Suppressor macrophage treated with lipopolysaccharide for 1 hour (primary cell): ENCODE data around the gene EIF4G3.
A peak's percentile ranks its signal among the peaks of the same experiment; 100 is the strongest.
"Not testable (repeated sequence)": the region's sequence is repeated elsewhere in the genome, so short reads cannot be mapped to it uniquely, and the experiment has no call there.

Experiments
- DNase-seq, 3 donors: peaks; one replicate each; pipeline ENCODE4 v3.0.0-alpha.2; 2020 to 2022

The EIF4G3 gene

DNA sequence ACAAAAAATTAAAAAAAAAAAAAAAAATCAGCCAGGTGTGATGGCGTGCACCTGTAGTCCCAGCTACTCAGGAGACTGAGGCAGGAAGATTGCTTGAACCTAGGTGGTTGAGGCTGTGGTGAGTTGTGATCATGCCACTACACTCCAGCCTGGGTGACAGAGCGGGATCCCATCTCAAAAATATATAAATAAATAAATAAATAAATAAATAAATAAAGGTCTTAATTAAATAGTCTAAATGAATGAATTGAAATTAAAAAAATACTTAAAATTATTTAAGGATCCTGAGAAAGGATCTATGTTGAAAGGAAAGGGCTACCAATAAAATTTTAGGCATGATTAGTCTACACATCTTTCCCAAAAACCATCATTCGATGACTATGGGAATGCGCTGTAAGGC, 322.2 kb downstream of the EIF4G3 start:
- no peak for DNase-seq

DNA sequence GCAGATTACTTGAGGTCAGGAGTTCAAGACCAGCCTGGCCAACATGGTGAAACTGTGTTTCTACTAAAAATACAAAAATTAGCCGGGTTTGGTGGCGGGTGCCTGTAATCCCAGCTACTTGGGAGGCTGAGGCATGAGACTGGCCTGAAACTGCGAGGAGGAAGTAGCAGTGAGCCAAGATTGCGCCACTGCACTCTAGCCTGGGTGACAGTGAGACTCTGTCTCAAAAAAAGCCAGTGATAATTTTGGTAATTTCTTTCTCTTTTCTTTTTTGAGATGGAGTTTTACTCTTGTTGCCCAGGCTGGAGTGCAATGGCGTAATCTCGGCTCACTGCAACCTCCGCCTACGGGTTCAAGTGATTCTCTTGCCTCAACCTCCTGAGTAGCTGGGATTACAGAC, 324.9 kb downstream of the EIF4G3 start:
- peak; percentile 19 to 70 (median 63) for DNase-seq

DNA sequence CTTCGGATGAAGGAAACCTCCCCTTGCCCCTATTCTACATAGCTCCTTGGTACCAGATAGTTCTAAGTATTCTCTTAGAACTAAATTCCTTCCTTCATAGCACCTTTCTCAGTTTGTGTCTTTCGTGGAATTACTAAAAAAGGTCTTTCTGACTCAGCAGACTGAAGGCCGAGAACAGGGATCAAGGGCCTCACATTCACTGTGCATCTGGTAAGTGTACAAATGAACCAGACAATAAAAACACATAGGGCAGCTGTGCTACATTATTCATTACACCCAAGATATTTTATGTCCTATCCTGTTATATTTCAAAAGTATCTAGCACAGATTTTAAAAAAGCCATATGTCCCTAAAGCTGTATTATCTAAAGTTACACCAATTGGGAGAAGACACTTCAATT, 326.7 kb downstream of the EIF4G3 start:
- no peak for DNase-seq

DNA sequence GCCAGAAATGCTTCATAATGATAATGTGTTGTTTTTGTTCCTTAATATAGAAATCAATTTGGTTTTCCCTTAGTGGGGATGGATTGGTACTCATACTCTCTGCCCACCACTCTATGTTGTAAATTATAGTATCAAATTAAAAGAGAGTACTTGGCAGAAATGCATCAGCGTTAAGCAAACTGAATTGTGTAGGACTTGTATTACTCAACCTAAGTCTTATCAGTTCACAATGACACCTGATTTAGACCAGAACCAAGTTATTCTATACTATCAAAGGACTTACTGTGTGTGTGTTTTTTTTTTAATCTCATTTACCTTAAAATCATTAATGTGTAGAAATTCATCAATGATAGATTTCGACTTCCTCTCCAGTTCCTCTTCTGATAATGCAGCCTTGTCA, 327.6 kb downstream of the EIF4G3 start:
- DNase-seq: no peak

DNA sequence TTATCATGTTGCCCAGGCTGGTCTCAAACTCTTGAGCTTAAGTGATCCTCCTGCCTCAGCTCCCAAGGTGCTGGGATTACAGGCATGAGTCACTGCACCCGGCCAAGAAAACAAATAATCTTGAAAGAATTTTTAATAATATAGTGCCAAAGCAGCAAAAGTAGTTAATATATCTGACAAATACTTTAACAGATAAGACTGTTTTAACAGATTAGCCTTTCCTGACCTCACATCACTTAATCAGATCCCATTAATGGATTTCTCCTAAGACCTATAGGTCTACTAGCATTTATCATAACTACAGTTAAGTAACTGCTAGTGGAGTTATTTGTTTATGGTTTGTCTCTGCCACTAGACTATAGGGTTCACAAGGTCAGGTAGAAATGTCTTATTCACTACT, 328.5 kb downstream of the EIF4G3 start:
- no peak for DNase-seq

DNA sequence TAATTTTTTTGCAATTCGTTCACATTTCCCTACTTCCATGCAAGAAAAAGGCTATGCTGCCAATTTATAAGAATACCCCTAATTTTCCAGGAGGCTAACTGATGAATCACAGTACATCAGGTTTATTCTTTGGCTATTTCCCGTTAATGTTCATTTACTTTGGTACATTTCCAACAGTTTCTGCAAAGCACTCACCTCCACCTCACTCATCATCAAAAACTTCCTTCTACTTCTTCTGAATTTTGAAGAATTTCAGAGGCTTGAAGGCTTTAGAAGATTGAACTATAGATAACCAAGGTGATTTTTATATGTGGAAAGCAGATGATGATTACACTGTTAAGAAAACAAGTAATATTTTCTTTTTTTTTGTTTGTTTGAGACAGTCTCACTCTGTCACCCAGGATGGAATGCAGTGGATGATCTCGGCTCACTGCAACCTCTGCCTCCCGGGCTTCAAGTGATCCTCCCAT, 329.1 kb downstream of the EIF4G3 start:
- no peak for DNase-seq

DNA sequence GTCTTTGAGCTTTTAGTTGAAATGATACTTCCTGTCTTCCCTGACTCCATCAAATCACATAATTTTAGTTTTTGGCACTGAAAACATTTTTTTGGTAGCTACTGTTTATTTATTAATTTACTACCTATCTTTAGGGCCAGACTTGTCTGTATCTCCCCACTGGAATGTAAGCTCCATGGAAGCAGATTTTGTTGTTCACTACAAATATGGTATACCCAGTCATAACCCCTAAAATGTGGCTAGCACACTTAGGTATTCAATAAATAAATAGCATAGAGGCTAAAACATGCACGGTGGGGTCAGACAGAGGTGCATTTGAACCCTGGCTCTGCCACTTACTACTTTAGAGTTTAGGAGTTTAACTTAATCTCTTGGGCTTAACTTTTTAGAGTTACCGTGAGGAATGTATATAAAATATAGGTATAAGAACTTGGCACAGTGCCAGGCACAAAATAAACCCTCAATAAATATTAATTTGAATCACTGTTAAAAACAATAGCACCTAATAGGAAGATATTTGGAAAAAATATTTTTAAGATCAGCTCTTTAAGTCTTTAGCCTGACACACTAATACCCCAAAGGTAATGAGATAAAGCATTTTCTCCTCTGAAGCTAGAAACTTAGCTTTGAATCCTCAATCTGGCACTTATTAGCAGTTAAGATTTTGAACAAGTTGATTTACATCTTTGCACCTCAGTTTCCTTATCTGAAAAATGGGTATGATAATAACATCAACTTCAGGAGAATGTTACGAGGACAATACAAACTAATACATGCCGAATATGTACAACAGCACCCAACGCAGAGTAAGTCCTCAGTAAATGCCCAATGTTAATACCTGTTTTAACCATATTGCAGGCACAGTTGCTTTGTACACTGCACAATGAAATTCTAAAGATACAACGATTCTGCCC, 330.0 kb downstream of the EIF4G3 start:
- DNase-seq: no peak

DNA sequence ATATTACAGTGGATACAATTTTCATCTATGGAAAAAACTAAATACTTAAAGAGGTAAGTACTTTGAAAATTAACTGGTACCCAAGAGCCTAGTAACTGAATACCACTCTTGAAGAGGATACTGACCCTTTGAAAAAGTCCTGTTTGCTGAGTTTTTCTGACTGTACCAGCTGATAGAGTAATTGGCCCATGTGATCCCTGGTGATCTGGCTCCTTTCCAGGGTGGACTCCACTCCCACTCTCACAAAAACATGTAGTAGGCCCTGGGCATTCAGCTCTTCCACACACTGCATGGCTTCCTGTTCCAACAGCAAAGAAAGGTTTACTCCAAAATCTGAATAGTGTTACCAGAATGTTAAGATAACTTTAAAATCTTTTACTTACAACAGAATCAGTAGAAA, 336.0 kb downstream of the EIF4G3 start:
- DNase-seq: peak in 2 of 3 donors; percentile 10 to 39

DNA sequence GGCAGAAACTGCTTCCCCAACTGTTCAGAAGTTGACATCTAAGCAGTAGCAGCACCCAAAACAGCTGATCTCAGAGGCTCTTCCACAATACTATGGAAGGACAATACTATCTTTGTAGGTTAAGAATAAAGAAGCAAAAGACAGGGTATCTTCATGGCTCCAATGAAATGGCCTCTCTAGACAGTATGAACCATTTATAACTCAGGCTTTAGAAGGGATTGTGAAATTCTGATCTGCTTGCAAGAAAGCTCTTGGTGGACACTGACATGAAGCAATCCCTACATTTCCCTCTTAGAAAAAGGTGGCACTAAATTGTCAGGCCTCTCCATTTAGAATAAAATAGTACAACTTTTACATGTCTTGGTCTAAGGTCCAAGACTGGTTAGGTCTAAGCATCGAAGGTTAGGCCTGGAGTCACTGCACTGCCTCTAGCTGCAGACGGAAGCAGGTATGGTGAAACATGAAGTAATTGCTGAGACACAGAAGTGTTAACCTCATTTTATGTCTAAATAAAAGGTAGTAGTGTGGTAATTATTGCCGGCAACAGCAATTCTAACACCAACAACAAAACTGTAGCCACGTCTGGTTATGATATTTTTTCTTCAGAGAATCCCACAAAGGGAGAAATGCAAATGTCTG, 339.0 kb downstream of the EIF4G3 start:
- DNase-seq: no peak

DNA sequence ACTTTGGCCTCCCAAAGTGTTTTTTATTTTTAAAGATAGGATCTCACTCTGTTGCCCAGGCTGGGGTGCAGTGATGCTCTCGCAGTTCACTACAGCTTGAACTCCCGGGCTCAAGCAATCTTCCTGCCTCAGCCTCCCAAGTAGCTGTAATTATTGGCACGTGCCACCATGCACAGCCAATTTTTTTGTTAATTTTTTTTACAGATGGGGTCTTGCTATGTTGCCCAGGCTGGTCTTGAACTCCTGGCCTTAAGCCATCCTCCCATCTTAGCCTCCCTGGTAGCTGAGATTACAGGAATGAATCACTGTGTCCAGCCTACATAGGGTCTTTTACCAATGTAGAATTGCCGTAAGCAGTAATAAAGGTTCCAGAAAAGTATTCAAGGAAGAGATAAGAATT, 340.5 kb downstream of the EIF4G3 start:
- no peak for DNase-seq

DNA sequence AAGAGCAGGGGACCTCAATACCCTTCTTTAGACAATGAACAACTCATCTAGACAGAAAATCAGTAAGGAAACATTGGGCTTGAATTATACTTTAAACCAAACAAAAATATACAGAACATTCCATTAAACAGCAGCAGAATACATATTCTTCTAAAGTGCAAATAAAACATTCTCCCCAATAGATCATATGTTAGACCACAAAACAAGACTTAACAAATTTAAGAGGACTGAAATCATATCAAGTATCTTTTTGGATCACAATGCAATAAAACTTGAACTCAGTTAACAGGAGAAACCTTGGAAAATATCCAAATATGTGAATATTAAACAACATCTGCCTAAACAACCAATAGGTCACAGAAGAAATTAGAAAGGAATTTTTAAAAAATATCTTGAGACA, 341.9 kb downstream of the EIF4G3 start:
- no peak for DNase-seq

DNA sequence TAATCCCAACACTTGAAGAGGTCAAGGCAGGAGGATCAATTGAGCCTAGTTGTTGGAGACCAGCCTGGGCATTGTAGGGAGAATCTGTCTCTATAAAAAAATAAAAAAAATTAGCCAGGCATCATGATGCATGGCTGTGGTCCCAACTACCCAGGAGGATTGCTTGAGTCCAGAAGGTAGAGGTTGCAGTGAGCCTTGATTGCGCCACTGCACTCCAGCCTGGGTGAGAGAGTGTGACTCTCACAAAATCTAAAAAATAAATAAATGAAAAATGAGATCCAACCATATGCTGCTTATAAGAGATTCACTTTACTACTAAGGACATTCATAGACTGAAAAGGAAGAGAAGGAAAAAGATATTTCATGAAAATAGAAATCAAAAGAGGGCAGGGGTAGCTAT, 342.5 kb downstream of the EIF4G3 start:
- no peak for DNase-seq

DNA sequence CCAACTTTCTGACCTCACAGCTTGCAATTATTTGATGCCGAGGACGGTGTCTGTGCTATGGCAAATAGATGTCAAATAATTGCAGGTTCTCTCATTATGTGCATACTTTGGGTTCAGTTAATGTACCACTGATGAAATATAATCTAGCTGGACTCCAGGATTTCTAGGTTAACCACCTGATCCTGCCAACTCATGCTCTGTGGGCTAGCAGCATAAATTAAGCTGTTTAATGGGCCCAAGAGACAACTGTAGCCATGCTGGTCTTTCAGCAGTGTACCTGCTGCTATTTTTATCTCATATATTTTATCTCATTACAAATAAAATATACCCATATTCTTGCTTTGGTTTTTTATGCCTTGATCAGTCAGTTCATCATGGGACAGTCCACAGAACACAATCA, 346.3 kb downstream of the EIF4G3 start:
- no peak for DNase-seq

DNA sequence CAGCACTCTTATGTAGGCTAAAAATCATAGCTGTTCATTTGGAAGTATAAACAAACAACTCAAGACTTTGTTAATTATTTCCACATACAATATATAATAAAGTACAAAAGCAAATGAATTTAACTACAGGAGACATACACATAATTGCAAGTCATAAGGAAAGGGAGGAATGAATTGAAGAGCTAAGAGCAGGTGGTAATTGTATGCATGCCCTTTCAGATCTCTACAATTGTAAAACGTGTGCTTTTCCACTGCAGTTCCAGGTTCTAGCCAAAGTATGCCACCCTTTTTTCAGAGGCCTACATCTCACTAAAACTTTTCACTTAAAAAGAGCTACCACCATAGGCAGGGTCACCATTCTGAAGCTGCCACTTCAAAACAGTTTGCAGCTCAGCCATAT, 346.8 kb downstream of the EIF4G3 start:
- DNase-seq: no peak

DNA sequence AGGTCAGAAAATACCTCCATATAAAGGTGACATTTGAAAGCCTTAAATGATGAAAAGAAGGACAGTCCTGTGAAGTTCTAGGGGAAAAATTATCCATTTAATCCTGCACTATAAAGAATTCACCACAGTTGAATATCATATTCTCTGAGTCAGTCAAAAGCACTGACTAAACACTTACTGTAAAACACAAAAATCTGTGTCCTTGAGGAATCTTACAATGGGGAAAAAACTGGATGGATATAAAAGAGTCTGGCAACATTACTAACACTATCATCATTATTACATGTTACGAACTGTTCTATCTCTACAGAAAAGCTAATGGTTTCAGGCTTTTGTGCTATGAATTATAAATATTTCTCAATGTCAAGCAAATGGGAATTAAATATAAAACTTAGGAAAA, 347.2 kb downstream of the EIF4G3 start:
- DNase-seq: no peak

DNA sequence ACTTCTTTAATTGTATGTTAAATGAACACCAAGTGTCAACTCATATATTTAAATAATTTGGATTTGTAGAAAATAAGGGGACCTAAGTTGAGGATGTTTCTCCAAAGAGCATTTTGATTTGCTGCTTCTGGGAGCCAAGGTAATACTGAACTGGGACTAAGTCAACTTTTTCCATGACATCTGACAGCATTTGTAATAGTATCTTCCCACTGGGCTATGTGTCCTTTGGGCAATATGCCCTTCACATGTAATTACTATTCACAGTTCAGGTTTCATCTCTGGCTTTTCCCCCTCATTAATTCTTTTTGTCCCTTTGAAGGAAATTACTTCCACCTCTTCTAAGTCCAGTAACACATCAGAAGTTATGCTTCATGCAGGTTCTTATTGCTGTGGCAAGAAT, 352.9 kb downstream of the EIF4G3 start:
- no peak for DNase-seq

DNA sequence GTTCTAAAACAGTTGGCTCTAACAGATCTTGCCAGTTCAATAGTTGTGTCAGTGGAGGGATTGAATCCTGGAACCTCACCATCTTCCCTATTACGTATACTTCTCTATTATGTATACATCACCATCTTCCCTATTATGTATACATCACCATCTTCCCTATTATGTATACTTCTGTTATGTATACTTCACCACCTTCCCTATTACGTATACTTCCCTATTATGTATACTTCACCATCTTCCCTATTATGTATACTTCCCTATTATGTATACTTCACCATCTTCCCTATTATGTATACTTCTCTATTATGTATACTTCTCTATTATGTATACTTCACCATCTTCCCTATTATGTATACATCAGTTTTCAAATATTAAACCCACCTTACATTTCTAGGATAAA, 355.2 kb downstream of the EIF4G3 start:
- peak in 2 of 3 donors; percentile 20 to 26 for DNase-seq

DNA sequence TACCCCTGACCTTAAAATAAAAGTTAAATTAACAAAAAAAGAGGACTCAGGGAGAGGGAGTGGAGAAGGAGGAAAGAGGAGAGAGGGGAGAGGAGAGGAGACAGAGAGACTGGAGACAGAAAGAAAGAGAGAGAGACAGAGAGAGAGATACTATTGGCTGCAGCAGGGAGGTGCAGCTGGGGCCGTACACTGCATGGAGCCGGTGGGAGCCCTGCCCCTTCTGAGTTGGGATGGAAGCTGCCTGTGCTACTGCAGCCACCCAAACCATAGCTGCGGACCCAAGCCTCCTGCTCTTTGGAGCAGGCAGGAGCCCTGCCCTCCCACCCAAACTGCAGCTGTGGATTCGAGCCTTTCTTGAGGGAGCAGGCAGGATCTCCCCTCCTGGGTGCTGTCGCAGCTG, 356.9 kb downstream of the EIF4G3 start:
- no peak for DNase-seq

DNA sequence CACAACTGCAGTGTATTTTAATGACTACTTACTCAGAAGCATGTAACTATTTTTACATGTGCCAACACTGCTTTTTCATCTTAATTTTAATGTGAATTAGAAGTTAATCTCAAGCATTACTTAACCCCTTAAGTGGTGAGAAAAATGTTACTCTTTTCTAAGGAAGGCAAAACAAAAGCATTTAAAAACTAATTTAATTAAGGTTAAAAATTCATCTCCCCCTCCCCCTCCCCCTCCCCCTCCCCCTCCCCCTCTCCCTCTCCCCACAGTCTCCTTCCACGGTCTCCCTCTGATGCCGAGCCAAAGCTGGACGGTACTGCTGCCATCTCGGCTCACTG, 362.2 kb downstream of the EIF4G3 start:
- DNase-seq: no peak

DNA sequence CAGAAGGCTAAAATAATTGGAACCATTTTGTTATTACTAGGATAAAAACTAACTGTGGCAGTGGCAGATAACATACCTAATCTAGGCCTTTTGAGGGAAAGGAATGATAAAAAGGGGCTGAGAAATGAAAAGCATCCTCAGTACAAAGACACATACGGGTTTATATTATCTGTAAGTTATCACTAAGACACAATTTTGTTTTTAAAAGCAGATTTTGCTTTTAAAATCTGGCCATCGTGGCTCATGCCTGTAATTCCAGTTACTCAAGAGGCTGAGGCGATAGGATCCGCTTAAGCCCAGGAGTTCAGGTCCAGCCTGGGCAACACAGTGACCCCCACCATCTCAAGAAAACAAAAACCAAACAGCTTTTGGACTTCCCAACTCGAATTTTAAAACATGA, 364.8 kb downstream of the EIF4G3 start:
- no peak for DNase-seq

DNA sequence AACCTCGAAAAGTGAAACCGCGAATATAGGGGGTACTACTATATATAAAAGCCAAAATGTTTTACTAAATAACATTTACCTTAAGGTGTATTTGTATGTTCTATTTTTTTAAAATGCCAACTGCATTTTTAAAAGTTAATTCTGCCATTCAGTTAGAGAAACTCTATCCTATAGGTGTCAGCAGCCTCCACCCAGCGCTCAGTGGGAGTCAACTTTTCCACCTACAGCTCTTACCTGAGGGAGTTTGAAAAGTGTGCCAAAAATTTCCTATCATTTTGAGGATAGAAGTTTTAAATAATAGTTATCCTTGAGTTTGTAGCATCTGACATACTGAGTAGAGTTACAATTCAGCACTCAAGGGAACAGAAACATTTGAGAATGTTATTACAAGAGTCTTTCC, 383.5 kb downstream of the EIF4G3 start:
- DNase-seq: no peak

DNA sequence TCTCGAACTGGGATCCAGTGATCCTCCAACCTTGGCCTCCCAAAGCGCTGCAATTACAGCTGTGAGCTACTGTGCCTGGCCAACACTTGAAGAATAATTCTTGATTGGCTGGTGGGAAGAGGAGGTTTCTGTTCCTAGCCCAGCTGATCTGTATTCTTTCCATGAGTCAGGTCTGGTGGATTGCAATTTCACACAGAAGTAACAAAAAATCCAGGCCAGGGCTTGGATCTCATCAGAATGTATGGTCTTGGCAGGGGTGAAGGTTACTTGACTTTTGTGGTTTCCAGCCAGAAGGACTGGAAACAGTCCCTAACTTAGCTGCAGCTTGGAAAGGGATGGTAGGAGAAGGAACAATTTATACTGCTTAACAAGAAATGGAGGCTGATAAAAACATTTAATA, 384.5 kb downstream of the EIF4G3 start:
- DNase-seq: no peak

DNA sequence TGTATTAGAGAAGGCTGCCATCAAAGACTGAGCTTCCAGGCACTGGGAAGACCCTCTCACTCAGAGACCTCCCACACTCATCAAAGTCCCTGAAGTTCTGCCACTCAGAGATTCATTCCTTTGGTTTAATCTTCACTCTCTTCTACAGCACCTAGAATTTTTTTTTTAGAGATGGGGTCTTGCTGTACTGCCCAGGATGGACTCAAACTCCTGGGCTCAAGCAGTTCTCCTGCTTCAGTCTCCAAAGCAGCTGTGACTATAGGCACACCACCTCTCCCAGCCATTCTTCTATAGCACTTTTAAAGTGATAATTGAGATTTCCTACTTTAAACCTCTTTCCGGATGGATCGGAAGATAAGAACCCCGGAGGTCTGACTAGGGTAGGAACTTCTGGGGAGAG, 385.9 kb downstream of the EIF4G3 start:
- DNase-seq: no peak

DNA sequence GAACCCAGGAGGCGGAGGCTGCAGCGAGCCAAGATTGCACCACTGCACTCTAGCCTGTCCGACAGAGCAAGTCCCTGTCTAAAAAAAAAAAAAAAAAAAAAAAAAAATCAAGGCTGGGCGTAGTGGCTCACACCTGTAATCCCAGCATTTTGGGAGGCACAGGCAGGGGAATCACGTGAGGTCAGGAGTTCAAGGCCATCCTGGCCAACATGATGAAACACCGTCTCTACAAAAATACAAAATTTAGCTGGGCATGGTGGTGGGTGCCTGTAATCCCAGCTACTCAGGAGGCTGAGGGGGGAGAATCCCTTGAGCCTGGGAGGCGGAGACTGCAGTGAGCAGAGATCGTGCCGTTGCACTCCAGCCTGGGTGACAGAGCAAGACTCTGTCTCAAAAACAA, 387.1 kb downstream of the EIF4G3 start:
- DNase-seq: not testable (repeated sequence)
